HCT116 (cell line): ENCODE measurements around the gene TTLL3. TPM values are rescaled to one million over a fixed set of nuclear protein-coding genes. Genes with fewer than 3 reads are reported as not detected.

Experiments used
- ATAC-seq: fragments of 200-7000 bp; cut with Tn5 transposase; 2 replicates; pipeline ENCODE4 v1.9.1; 2020; ENCODE audit warnings: mild to moderate bottlenecking, moderate library complexity
- BruUV-seq: library from RNA; stranded (reverse); fragments of 400-500 nt; replicated peaks from 2 replicates; lab custom pipeline; 2021; lab: Mats Ljungman, UMichigan
- CTCF ChIA-PET: fragments of 300-600 bp; sonication (Branson Sonifier 250); formaldehyde crosslinking; loops from one replicate; lab custom pipeline; 2021; ENCODE audit warnings: antibody characterized with exemption; lab: Charles Lee
- POLR2A ChIA-PET: fragments of 300-600, 350-600 bp; sonication (Branson Sonifier 250); formaldehyde crosslinking; loops from one replicate; lab custom pipeline; 2021; ENCODE audit warnings: antibody characterized with exemption; lab: Charles Lee
- RAD21 ChIA-PET, 2 experiments: fragments of 300-600 bp; sonication (Branson Sonifier 250); formaldehyde crosslinking; loops; one replicate each; lab custom pipeline; 2023; ENCODE audit warnings: low total read pairs in 2 of 2; ENCODE audit not compliant: uncharacterized antibody in 2 of 2, unreplicated experiment in 2 of 2, low non-redundant PET in 1 of 2; lab: Charles Lee
- DNase-seq: peaks from one replicate; pipeline ENCODE4 v3.0.0-alpha.2; 2010; ENCODE audit warnings: low read depth, low spot score
- H2AFZ ChIP-seq: fragments of 200-600 bp; shearing (Covaris generic), sonication (generic); 2 replicates; pipeline ENCODE4 v1.6.1; 2017; ENCODE audit warnings: low read depth, mixed run types, mixed read lengths, antibody characterized with exemption, low read length; ENCODE audit not compliant: poor library complexity, severe bottlenecking
- H3K27ac ChIP-seq: 2 replicates; pipeline ENCODE4 v1.5.1; 2012; ENCODE audit warnings: low read depth, low read length
- H3K27me3 ChIP-seq: fragments of 200-600 bp; sonication (generic); 2 replicates; pipeline ENCODE4 v1.6.1; 2016; ENCODE audit warnings: mixed run types, low read length, mixed read lengths; ENCODE audit not compliant: insufficient read depth
- H3K36me3 ChIP-seq, 2 experiments: fragments of 200-500 bp in 1 of 2; fragments of 200-600 bp in 1 of 2; sonication (Bioruptor generic) in 1 of 2; sonication (generic) in 1 of 2; 2 replicates each; pipeline versions ENCODE4 v1.5.1 to v1.6.1; 2014 to 2016; ENCODE audit warnings: low read length in 2 of 2, inconsistent platforms in 1 of 2, mixed read lengths in 1 of 2, mixed run types in 1 of 2; ENCODE audit not compliant: insufficient read depth in 2 of 2, control insufficient read depth in 1 of 2
- H3K4me1 ChIP-seq, 2 experiments: fragments of 200-600 bp in 1 of 2; sonication (generic) in 1 of 2; 2 replicates each; pipeline versions ENCODE4 v1.5.1 to v1.6.1; 2012 to 2017; ENCODE audit warnings: low read length in 2 of 2, inconsistent platforms in 1 of 2, mild to moderate bottlenecking in 1 of 2, mixed read lengths in 1 of 2, mixed run types in 1 of 2, moderate library complexity in 1 of 2; ENCODE audit not compliant: insufficient read depth in 2 of 2, control insufficient read depth in 1 of 2
- H3K4me2 ChIP-seq: fragments of 200-600 bp; sonication (generic); 2 replicates; pipeline ENCODE4 v1.6.1; 2017; ENCODE audit warnings: mixed run types, low read length, mixed read lengths
- H3K4me3 ChIP-seq, 2 experiments: fragments of 200-600 bp in 1 of 2; sonication (generic) in 1 of 2; replicated peaks in 1 of 2; 2 replicates each; pipeline ENCODE4 v1.5.1; 2011 to 2016; ENCODE audit warnings: low read length in 2 of 2, control low read depth in 1 of 2, low read depth in 1 of 2, mild to moderate bottlenecking in 1 of 2, mixed read lengths in 1 of 2, mixed run types in 1 of 2
- H3K79me2 ChIP-seq: fragments of 200-600 bp; sonication (generic); 2 replicates; pipeline ENCODE4 v1.6.1; 2017; ENCODE audit warnings: mild to moderate bottlenecking, mixed run types, low read length, moderate library complexity, mixed read lengths; ENCODE audit not compliant: insufficient read depth
- H3K9ac ChIP-seq: fragments of 200-600 bp; sonication (generic); 2 replicates; pipeline ENCODE4 v1.6.1; 2016; ENCODE audit warnings: low read length, mixed read lengths
- H3K9me2 ChIP-seq: fragments of 200-600 bp; sonication (generic), shearing (Covaris generic); 2 replicates; pipeline ENCODE4 v1.6.1; 2017; ENCODE audit warnings: mixed run types, mild to moderate bottlenecking, moderate library complexity; ENCODE audit not compliant: insufficient read depth
- H3K9me3 ChIP-seq, 2 experiments: fragments of 200-500 bp in 1 of 2; fragments of 200-600 bp in 1 of 2; sonication (Bioruptor generic) in 1 of 2; sonication (generic) in 1 of 2; 2 replicates each; pipeline ENCODE4 v1.6.1; 2014 to 2017; ENCODE audit warnings: low read length in 2 of 2, mixed read lengths in 2 of 2, inconsistent platforms in 1 of 2, low read depth in 1 of 2, mild to moderate bottlenecking in 1 of 2, mixed run types in 1 of 2, moderate library complexity in 1 of 2; ENCODE audit not compliant: control insufficient read depth in 1 of 2, insufficient read depth in 1 of 2
- H4K20me1 ChIP-seq: fragments of 200-600 bp; sonication (generic), shearing (Covaris generic); 2 replicates; pipeline ENCODE4 v1.6.1; 2017; ENCODE audit warnings: mixed run types, mild to moderate bottlenecking, moderate library complexity; ENCODE audit not compliant: insufficient read depth
- SP1 ChIP-seq: IDR thresholded peaks from 2 replicates; pipeline ENCODE4 v1.6.1; 2012; ENCODE audit warnings: low read depth
- TCF7L2 ChIP-seq: IDR thresholded peaks from 2 replicates; pipeline ENCODE4 v1.7.0; 2011; ENCODE audit warnings: borderline replicate concordance, inconsistent platforms; ENCODE audit not compliant: insufficient read depth, insufficient read length; ENCODE audit errors: extremely low read depth
- intact Hi-C: fragments of 100-400 bp; cut with micrococcal nuclease; formaldehyde crosslinking; loops from 2 replicates; pipeline ENCODE4 v1.10.0; 2022
- total RNA-seq: library from RNA; stranded (reverse); gene quantifications from one replicate; pipeline ENCODE4 v1.2.1, GENCODE V29; 2021; ENCODE audit not compliant: unreplicated experiment
- TF ChIP-seq, protein P1 (sequence below), 3 experiments: fragments of 200-600 bp in 1 of 3; sonication (generic) in 1 of 3; IDR thresholded peaks in 2 of 3; conservative IDR thresholded peaks in 1 of 3; 2 replicates each; pipeline ENCODE4 v1.5.1; 2012 to 2017; ENCODE audit warnings: low read depth in 2 of 3, low read length in 2 of 3, antibody characterized with exemption in 1 of 3, borderline replicate concordance in 1 of 3, control low read depth in 1 of 3, mild to moderate bottlenecking in 1 of 3, mixed read lengths in 1 of 3, mixed run types in 1 of 3, moderate library complexity in 1 of 3; ENCODE audit not compliant: insufficient read depth in 1 of 3

Gene TTLL3
- total RNA-seq, 1 experiment from 2014 or later: 40.3 TPM

- Histone ChIP-seq H3K4me2 (no peak overlapping the region), H3K36me3 (peaks cover 8 to 9% of the 10 kb centered on the region in 2 experiments; a peak in 3 of 4 replicates), H4K20me1 (no peaks in the 10 kb centered on the region), H3K9ac (no peak overlapping the region), H3K27me3 (no peaks in the 10 kb centered on the region), H3K27ac (no peak overlapping the region), H3K9me3 (no peaks in the 10 kb centered on the region), H2AFZ (no peak overlapping the region), H3K4me1 (no peaks in the 10 kb centered on the region), H3K4me3 (no peak overlapping the region), H3K79me2 (no peaks in the 10 kb centered on the region), H3K9me2 (no peaks in the 10 kb centered on the region)
- POLR2A ChIA-PET: no interaction called here
- ATAC-seq (no peak), DNase-seq (no peak)
- RAD21 ChIA-PET: no interaction called here
- TF ChIP-seq SP1 (no peak), TCF7L2 (no peak)
- TF ChIP-seq, protein P1, sequence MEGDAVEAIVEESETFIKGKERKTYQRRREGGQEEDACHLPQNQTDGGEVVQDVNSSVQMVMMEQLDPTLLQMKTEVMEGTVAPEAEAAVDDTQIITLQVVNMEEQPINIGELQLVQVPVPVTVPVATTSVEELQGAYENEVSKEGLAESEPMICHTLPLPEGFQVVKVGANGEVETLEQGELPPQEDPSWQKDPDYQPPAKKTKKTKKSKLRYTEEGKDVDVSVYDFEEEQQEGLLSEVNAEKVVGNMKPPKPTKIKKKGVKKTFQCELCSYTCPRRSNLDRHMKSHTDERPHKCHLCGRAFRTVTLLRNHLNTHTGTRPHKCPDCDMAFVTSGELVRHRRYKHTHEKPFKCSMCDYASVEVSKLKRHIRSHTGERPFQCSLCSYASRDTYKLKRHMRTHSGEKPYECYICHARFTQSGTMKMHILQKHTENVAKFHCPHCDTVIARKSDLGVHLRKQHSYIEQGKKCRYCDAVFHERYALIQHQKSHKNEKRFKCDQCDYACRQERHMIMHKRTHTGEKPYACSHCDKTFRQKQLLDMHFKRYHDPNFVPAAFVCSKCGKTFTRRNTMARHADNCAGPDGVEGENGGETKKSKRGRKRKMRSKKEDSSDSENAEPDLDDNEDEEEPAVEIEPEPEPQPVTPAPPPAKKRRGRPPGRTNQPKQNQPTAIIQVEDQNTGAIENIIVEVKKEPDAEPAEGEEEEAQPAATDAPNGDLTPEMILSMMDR (IDR thresholded peaks at IDR 0.05 in 2 of 3, conservative IDR thresholded peaks at IDR 0.05 in 1 of 3; ENCODE audit: borderline replicate concordance in 1 of 3, insufficient read depth in 1 of 3, low read depth in 2 of 3, low read length in 2 of 3): no peak
- CTCF ChIA-PET: no interaction called here
- no TSS peak for BruUV-seq
- intact Hi-C loops: no loop called here
Observed at GRCh38 chr3:9834520-9835380, 24.7 kb downstream of the TTLL3 start.
